HepG2 (cell line): ENCODE data around the gene SYS1. TPM values are rescaled to one million over a fixed set of nuclear protein-coding genes. Genes with fewer than 3 reads are reported as not detected.
A peak's percentile ranks its signal among the peaks of the same experiment; 100 is the strongest.

Source experiments
- CBX5 ChIP-seq: sonication (generic); formaldehyde crosslinking; IDR thresholded peaks from 2 replicates; pipeline ENCODE4 v1.4.0; 2020; ENCODE audit warnings: missing genetic modification reagents, borderline replicate concordance
- DMAP1 ChIP-seq: IDR thresholded peaks from 2 replicates; pipeline ENCODE4 v1.6.1; 2016
- ETV6 ChIP-seq: sonication (generic); formaldehyde crosslinking; conservative IDR thresholded peaks from 2 replicates; pipeline ENCODE4 v1.4.0; 2020; ENCODE audit warnings: missing genetic modification reagents
- FOXK1 ChIP-seq: sonication (generic); formaldehyde crosslinking; IDR thresholded peaks from 2 replicates; pipeline ENCODE4 v1.4.0; 2020; ENCODE audit warnings: low read depth, missing genetic modification reagents, borderline replicate concordance
- HHEX ChIP-seq: IDR thresholded peaks from 2 replicates; pipeline ENCODE4 v1.6.1; 2016; ENCODE audit warnings: control low read depth
- KLF15 ChIP-seq: sonication (generic); formaldehyde crosslinking; IDR thresholded peaks from 2 replicates; pipeline ENCODE4 v1.8.1; 2023; ENCODE audit warnings: borderline replicate concordance, mild to moderate bottlenecking, inconsistent platforms, missing genetic modification reagents, mixed read lengths
- NPAS2 ChIP-seq: sonication (generic); formaldehyde crosslinking; IDR thresholded peaks from 2 replicates; pipeline ENCODE4 v1.8.0; 2022; ENCODE audit warnings: mild to moderate bottlenecking, missing genetic modification reagents, borderline replicate concordance
- NR2F2 ChIP-seq: IDR thresholded peaks from 2 replicates; pipeline ENCODE4 v1.6.1; 2012; ENCODE audit warnings: low read depth, inconsistent platforms, borderline replicate concordance
- SALL1 ChIP-seq: sonication (generic); formaldehyde crosslinking; IDR thresholded peaks from 2 replicates; pipeline ENCODE4 v1.8.0; 2022; ENCODE audit warnings: mild to moderate bottlenecking, missing genetic modification reagents
- SETDB1 ChIP-seq: sonication (generic); formaldehyde crosslinking; IDR thresholded peaks from 2 replicates; pipeline ENCODE4 v1.5.1; 2020; ENCODE audit warnings: missing genetic modification reagents, mild to moderate bottlenecking, borderline replicate concordance
- SSRP1 ChIP-seq: IDR thresholded peaks from 2 replicates; pipeline ENCODE4 v1.6.1; 2016; ENCODE audit warnings: control low read depth
- TARDBP ChIP-seq: sonication (generic); formaldehyde crosslinking; IDR thresholded peaks from 2 replicates; pipeline ENCODE4 v1.8.0; 2022; ENCODE audit warnings: mild to moderate bottlenecking, missing genetic modification reagents
- TEF ChIP-seq: sonication (generic); formaldehyde crosslinking; IDR thresholded peaks from 2 replicates; pipeline ENCODE4 v1.5.0; 2020; ENCODE audit warnings: missing genetic modification reagents
- U2AF1 ChIP-seq: fragments of 200-400 bp; formaldehyde crosslinking; optimal IDR thresholded peaks from 2 replicates; pipeline ENCODE3; 2017; ENCODE audit warnings: mild to moderate bottlenecking, low read depth, low read length
- ZBTB44 ChIP-seq: sonication (generic); formaldehyde crosslinking; IDR thresholded peaks from 2 replicates; pipeline ENCODE4 v1.4.0; 2020; ENCODE audit warnings: missing genetic modification reagents
- ZFYVE20 ChIP-seq: sonication (generic); formaldehyde crosslinking; IDR thresholded peaks from 2 replicates; pipeline ENCODE4 v1.8.0; 2023; ENCODE audit warnings: low read depth, mild to moderate bottlenecking, moderate library complexity, missing genetic modification reagents, borderline replicate concordance
- ZMYM4 ChIP-seq: sonication (generic); formaldehyde crosslinking; IDR thresholded peaks from 2 replicates; pipeline ENCODE4 v1.8.1; 2023; ENCODE audit warnings: mild to moderate bottlenecking, missing genetic modification reagents
- ZNF350 ChIP-seq: sonication (generic); formaldehyde crosslinking; IDR thresholded peaks from 2 replicates; pipeline ENCODE4 v1.4.0; 2020; ENCODE audit warnings: mild to moderate bottlenecking, low read depth, missing genetic modification reagents, borderline replicate concordance
- ZNF547 ChIP-seq: sonication (generic); formaldehyde crosslinking; IDR thresholded peaks from 2 replicates; pipeline ENCODE4 v1.5.1; 2020; ENCODE audit warnings: mild to moderate bottlenecking, missing genetic modification reagents
- ZNF674 ChIP-seq: sonication (generic); formaldehyde crosslinking; IDR thresholded peaks from 2 replicates; pipeline ENCODE4 v1.5.0; 2020; ENCODE audit warnings: low read depth, mild to moderate bottlenecking, missing genetic modification reagents
- ZNF883 ChIP-seq: sonication (generic); formaldehyde crosslinking; IDR thresholded peaks from 2 replicates; pipeline ENCODE4 v1.5.1; 2020; ENCODE audit warnings: mild to moderate bottlenecking, missing genetic modification reagents; ENCODE audit errors: not compliant biosample characterization
- ZSCAN30 ChIP-seq: sonication (generic); formaldehyde crosslinking; IDR thresholded peaks from 2 replicates; pipeline ENCODE4 v1.5.0; 2020; ENCODE audit warnings: mild to moderate bottlenecking, missing genetic modification reagents
- polyA plus RNA-seq, 8 experiments: library from polyadenylated mRNA; depleted of rRNA in 3 of 8; stranded (reverse) in 7 of 8; unstranded in 1 of 8; fragments of >200 nt; fragmentation: Illumina TruSeq in 4 of 8; extraction: Trizol in 4 of 8; gene quantifications; 2 replicates each; pipeline versions ENCODE4 v1.2.1 to v1.2.3, GENCODE V29; 2011 to 2016; ENCODE audit warnings: low read depth in 4 of 8, missing spikeins in 1 of 8, mixed read lengths in 1 of 8; ENCODE audit not compliant: insufficient read depth in 1 of 8
- total RNA-seq, 5 experiments: library from RNA; depleted of rRNA; stranded (reverse); fragments of >200 nt; fragmentation: Illumina TruSeq; extraction: Trizol; gene quantifications; 2 replicates each; pipeline ENCODE4 v1.2.3, GENCODE V29; 2016; ENCODE audit warnings: low read depth in 1 of 5
- TF ChIP-seq, protein P1 (sequence below): sonication (generic); formaldehyde crosslinking; IDR thresholded peaks from 2 replicates; pipeline ENCODE4 v1.5.0; 2020; ENCODE audit warnings: missing genetic modification reagents, mild to moderate bottlenecking, borderline replicate concordance
- TF ChIP-seq, protein P2 (sequence below): sonication (generic); formaldehyde crosslinking; IDR thresholded peaks from 2 replicates; pipeline ENCODE4 v1.5.0; 2020; ENCODE audit warnings: missing genetic modification reagents, mild to moderate bottlenecking, borderline replicate concordance

The SYS1 gene
- total and polyA plus RNA-seq, 2 of the 13 experiments (the other 11 are each of a cell fraction or from before 2014, with no cell fraction given): 38.3 to 65.6 TPM

GRCh38 chr20:45406260-45407066, 43.5 kb downstream of the SYS1 start (continued):
- TF ChIP-seq NPAS2 (CRISPR knock-in tag): no peak
- TF ChIP-seq KLF15 (CRISPR knock-in tag): no peak
- TF ChIP-seq ZNF547 (CRISPR knock-in tag): peak; percentile 60; the same call in 1 of the 2 replicates
- no peak for TF ChIP-seq ZFYVE20
- TF ChIP-seq, protein P1, sequence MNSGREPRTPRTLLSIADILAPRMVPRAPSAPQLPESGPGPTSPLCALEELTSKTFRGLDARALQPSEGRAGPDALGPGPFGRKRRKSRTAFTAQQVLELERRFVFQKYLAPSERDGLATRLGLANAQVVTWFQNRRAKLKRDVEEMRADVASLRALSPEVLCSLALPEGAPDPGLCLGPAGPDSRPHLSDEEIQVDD (CRISPR knock-in tag): 0 out of 2 replicates have a peak, but pooled peaks have one; percentile 70
- peak; percentile 34 for TF ChIP-seq U2AF1
- peak; percentile 24; the same call in 1 of the 2 replicates for TF ChIP-seq SALL1
- TF ChIP-seq ZNF883: no peak
- TF ChIP-seq, protein P2, sequence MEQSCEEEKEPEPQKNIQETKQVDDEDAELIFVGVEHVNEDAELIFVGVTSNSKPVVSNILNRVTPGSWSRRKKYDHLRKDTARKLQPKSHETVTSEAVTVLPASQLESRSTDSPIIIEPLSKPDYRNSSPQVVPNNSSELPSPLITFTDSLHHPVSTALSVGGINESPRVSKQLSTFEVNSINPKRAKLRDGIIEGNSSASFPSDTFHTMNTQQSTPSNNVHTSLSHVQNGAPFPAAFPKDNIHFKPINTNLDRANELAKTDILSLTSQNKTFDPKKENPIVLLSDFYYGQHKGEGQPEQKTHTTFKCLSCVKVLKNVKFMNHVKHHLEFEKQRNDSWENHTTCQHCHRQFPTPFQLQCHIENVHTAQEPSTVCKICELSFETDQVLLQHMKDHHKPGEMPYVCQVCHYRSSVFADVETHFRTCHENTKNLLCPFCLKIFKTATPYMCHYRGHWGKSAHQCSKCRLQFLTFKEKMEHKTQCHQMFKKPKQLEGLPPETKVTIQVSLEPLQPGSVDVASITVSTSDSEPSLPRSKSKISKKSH (CRISPR knock-in tag): 0 out of 2 replicates have a peak, but pooled peaks have one; percentile 46
- no peak for TF ChIP-seq FOXK1
- TF ChIP-seq TARDBP (CRISPR knock-in tag): peak; percentile 67; the same call in 1 of the 2 replicates
- TF ChIP-seq ZNF674: no peak
- TF ChIP-seq ZNF350 (CRISPR knock-in tag): no peak
- no peak for TF ChIP-seq ETV6 (CRISPR knock-in tag)
- no peak for TF ChIP-seq NR2F2
- no peak for TF ChIP-seq TEF (CRISPR knock-in tag)
- no peak for TF ChIP-seq HHEX (CRISPR knock-in tag)
- no peak for TF ChIP-seq SETDB1 (CRISPR knock-in tag)
- no peak for TF ChIP-seq SSRP1 (CRISPR knock-in tag)
- TF ChIP-seq ZMYM4 (CRISPR knock-in tag): no peak
- TF ChIP-seq DMAP1 (CRISPR knock-in tag): peak; percentile 29; the same call in 1 of the 2 replicates
- no peak for TF ChIP-seq ZBTB44 (CRISPR knock-in tag)
- no peak for TF ChIP-seq ZSCAN30 (CRISPR knock-in tag)
- peak; percentile 33; the same call in 1 of the 2 replicates for TF ChIP-seq CBX5 (CRISPR knock-in tag)
